Measurements from ENCODE around the gene THOC7. TPM values are rescaled to one million over a fixed set of nuclear protein-coding genes. Genes with fewer than 3 reads are reported as not detected.

The THOC7 gene
- total RNA-seq, 1 donor from 2014 or later = 28.7 TPM

DNA sequence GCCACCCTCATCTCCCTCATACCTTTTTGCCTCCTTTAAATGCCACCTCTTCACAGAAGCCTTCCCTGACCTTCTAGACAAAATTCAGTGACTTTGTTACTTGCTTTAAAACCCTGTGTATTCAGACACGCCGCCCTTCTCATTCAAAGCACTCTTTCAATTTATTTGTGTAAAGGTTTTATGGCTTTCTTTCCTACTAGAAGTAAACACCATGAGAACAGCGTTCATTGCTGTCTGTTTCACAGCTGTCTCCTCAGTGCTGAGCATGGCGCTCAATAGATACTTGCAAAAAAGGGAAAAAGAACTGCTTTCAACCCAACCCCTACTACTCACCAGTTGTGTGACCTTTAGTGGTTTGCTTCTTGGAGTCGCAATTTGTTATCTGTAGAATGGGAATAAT lies 17.0 kb upstream of the THOC7 start:
- Histone ChIP-seq H3K27ac (ENCODE audit: low read depth, low read length) (no peak overlapping the region), H3K36me3 (ENCODE audit: control insufficient read depth in 3 of 3, insufficient read depth in 3 of 3, low read length in 3 of 3) (no peaks in the 10 kb centered on the region), H3K27me3 (ENCODE audit: control insufficient read depth in 3 of 3, insufficient read depth in 3 of 3, low read length in 3 of 3) (no peaks in the 10 kb centered on the region), H3K9ac (ENCODE audit: low read depth in 1 of 3, low read length in 3 of 3) (no peak overlapping the region), H3K4me3 (ENCODE audit: low read length in 3 of 3) (no peak overlapping the region), H3K4me1 (ENCODE audit: control insufficient read depth in 3 of 3, insufficient read depth in 3 of 3, low read length in 3 of 3) (peaks cover 0 to 7% (median 0%) of the 10 kb centered on the region in 3 donors), H3K9me3 (ENCODE audit: control insufficient read depth in 3 of 3, low read length in 3 of 3) (no peaks in the 10 kb centered on the region)

DNA sequence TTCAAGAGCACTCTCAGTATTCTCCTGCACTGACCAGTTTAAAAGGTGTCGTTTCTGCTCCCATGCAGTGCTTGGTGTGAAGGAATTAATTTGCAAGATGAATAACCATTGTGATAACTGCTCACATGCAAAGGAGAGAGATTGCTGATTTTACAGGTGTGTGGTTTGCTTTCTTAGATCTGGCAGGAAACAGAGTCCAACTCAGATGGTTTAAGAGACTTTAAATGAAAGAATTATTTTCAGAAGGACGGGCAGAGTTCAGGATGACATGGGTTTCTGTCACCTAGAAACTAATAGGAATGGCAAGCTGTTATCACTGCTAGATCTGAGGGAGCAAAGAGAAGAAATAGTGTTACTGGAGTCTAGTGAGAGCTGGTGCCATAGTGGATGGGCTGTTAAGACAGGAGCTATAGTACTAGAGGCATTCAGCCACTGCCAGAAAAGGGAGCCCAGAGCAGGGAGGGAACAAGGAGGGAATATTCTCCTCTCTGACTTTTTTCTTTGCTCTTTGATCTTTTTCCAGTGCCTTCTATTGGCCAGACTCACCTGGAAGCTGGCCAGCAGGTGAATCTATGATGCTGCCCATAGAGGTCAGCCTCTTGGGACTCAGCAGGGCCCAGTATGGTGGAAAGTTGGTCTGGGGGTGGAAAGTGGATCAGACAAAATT lies 14.9 kb upstream of the THOC7 start:
- H3K9ac ChIP-seq (ENCODE audit: low read depth in 1 of 3, low read length in 3 of 3) = no peak overlapping the region
- H3K4me1 ChIP-seq (ENCODE audit: control insufficient read depth in 3 of 3, insufficient read depth in 3 of 3, low read length in 3 of 3) = peaks cover 0 to 7% (median 3%) of the 10 kb centered on the region in 3 donors
- no peak overlapping the region for H3K27ac ChIP-seq (ENCODE audit: low read depth, low read length)
- no peak overlapping the region for H3K4me3 ChIP-seq (ENCODE audit: low read length in 3 of 3)
- H3K36me3 ChIP-seq (ENCODE audit: control insufficient read depth in 3 of 3, insufficient read depth in 3 of 3, low read length in 3 of 3) = no peaks in the 10 kb centered on the region
- H3K9me3 ChIP-seq (ENCODE audit: control insufficient read depth in 3 of 3, low read length in 3 of 3) = no peaks in the 10 kb centered on the region
- no peaks in the 10 kb centered on the region for H3K27me3 ChIP-seq (ENCODE audit: control insufficient read depth in 3 of 3, insufficient read depth in 3 of 3, low read length in 3 of 3)

DNA sequence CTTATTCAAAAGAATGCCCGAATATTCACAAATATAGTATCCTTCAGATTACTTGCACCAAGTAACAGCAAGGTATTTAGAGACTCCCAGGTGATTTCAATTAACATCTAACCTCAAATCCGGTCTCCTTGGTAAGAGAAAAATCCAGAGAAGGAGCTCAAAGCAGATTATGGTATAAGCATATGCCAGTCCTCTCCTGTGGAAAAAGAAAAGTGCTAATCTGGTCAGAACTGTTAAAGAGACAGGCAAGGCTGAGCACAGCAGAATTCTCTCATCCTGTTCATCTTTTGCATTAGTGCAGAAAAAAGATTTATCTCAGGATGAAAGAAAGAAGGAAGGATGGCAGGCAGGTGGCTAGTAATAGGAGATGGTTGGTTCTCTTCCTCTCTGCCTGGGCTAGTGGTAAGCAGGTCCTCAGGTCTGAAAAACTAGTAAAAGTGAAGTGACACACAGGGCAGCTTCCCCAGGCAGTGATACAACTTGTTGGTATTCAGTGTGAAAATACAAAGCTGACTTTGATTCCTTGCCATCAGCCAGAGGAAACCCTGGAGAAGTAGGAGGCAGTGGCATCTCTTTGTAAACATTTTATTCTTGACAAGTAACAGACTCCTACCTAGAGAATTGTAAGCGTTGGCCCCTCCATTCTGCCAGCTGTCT lies 14.3 kb upstream of the THOC7 start:
- H3K27ac ChIP-seq (ENCODE audit: low read depth, low read length) = no peak overlapping the region
- H3K9ac ChIP-seq (ENCODE audit: low read depth in 1 of 3, low read length in 3 of 3) = no peak overlapping the region
- H3K4me1 ChIP-seq (ENCODE audit: control insufficient read depth in 3 of 3, insufficient read depth in 3 of 3, low read length in 3 of 3) = peaks cover 0 to 7% (median 3%) of the 10 kb centered on the region in 3 donors
- no peaks in the 10 kb centered on the region for H3K27me3 ChIP-seq (ENCODE audit: control insufficient read depth in 3 of 3, insufficient read depth in 3 of 3, low read length in 3 of 3)
- no peaks in the 10 kb centered on the region for H3K36me3 ChIP-seq (ENCODE audit: control insufficient read depth in 3 of 3, insufficient read depth in 3 of 3, low read length in 3 of 3)
- no peak overlapping the region for H3K4me3 ChIP-seq (ENCODE audit: low read length in 3 of 3)
- H3K9me3 ChIP-seq (ENCODE audit: control insufficient read depth in 3 of 3, low read length in 3 of 3) = no peaks in the 10 kb centered on the region

DNA sequence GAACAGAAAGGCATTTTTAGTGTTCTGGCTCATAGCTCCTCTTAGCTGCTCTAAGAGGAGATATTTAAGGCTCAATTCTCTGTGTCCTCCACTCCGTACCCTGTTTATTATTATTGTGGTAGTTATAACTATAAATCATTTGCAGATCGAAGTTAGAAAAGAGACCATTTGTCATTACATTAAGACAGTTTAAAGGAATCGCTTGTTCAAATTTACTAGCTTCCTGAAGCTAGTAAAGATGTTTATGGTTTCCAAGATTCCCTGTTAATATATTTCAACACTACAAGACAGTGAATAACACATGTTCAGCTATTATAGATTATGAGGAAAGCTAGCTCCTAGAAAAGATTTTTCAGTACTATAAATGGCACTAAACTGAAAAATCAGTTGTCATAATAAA lies 12.7 kb upstream of the THOC7 start:
- Histone ChIP-seq H3K36me3 (ENCODE audit: control insufficient read depth in 3 of 3, insufficient read depth in 3 of 3, low read length in 3 of 3) (no peaks in the 10 kb centered on the region), H3K27ac (ENCODE audit: low read depth, low read length) (no peak overlapping the region), H3K9me3 (ENCODE audit: control insufficient read depth in 3 of 3, low read length in 3 of 3) (no peaks in the 10 kb centered on the region), H3K27me3 (ENCODE audit: control insufficient read depth in 3 of 3, insufficient read depth in 3 of 3, low read length in 3 of 3) (no peaks in the 10 kb centered on the region), H3K4me3 (ENCODE audit: low read length in 3 of 3) (no peak overlapping the region), H3K9ac (ENCODE audit: low read depth in 1 of 3, low read length in 3 of 3) (no peak overlapping the region), H3K4me1 (ENCODE audit: control insufficient read depth in 3 of 3, insufficient read depth in 3 of 3, low read length in 3 of 3) (peaks cover 0 to 7% (median 3%) of the 10 kb centered on the region in 3 donors)

DNA sequence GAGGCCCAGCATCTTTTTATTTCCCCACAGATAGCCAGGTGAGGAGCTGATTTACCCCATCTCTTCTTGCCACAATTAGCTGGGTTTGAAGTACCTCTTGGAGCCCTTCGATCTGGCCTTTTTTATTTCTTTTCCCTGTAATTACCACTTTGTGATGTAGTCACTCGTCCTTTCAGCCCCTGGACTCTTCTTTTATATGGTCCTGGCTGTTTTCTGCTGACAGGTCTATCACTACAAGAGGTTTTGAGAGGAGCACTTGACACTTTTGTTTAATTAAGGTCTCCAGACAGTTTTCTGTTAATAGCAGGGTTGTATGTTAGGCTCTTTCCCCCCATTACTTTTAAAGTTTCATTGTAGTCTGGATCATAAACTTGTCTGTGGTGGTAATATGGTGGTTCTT lies 11.9 kb upstream of the THOC7 start:
- Histone ChIP-seq H3K9ac (ENCODE audit: low read depth in 1 of 3, low read length in 3 of 3) (no peak overlapping the region), H3K36me3 (ENCODE audit: control insufficient read depth in 3 of 3, insufficient read depth in 3 of 3, low read length in 3 of 3) (no peaks in the 10 kb centered on the region), H3K9me3 (ENCODE audit: control insufficient read depth in 3 of 3, low read length in 3 of 3) (no peaks in the 10 kb centered on the region), H3K4me3 (ENCODE audit: low read length in 3 of 3) (no peak overlapping the region), H3K27me3 (ENCODE audit: control insufficient read depth in 3 of 3, insufficient read depth in 3 of 3, low read length in 3 of 3) (no peaks in the 10 kb centered on the region), H3K27ac (ENCODE audit: low read depth, low read length) (no peak overlapping the region), H3K4me1 (ENCODE audit: control insufficient read depth in 3 of 3, insufficient read depth in 3 of 3, low read length in 3 of 3) (peaks cover 4 to 9% (median 8%) of the 10 kb centered on the region in 3 donors)

DNA sequence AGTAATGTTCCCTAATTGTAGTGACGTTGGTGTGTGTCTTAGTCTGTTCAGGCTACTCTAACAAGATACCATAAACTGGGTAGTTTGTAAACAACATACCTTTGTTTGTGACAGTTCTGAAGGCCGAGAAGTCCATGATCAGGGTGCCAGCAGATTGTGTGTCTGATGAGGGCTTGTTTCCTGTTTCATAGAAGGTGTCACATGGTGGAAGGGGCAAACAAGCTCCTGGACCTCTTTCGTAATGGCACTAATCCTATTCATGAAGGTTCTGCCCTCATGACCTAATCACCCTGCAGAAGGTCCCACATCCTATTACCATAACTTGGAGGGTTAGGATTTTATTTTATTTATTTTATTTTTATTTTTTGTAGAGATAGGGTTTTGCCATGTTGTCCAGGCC lies 11.2 kb upstream of the THOC7 start:
- H3K27ac ChIP-seq (ENCODE audit: low read depth, low read length) = no peak overlapping the region
- H3K36me3 ChIP-seq (ENCODE audit: control insufficient read depth in 3 of 3, insufficient read depth in 3 of 3, low read length in 3 of 3) = no peaks in the 10 kb centered on the region
- H3K9ac ChIP-seq (ENCODE audit: low read depth in 1 of 3, low read length in 3 of 3) = no peak overlapping the region
- H3K27me3 ChIP-seq (ENCODE audit: control insufficient read depth in 3 of 3, insufficient read depth in 3 of 3, low read length in 3 of 3) = no peaks in the 10 kb centered on the region
- no peak overlapping the region for H3K4me3 ChIP-seq (ENCODE audit: low read length in 3 of 3)
- peaks cover 4 to 13% (median 10%) of the 10 kb centered on the region in 3 donors for H3K4me1 ChIP-seq (ENCODE audit: control insufficient read depth in 3 of 3, insufficient read depth in 3 of 3, low read length in 3 of 3)
- H3K9me3 ChIP-seq (ENCODE audit: control insufficient read depth in 3 of 3, low read length in 3 of 3) = no peaks in the 10 kb centered on the region

DNA sequence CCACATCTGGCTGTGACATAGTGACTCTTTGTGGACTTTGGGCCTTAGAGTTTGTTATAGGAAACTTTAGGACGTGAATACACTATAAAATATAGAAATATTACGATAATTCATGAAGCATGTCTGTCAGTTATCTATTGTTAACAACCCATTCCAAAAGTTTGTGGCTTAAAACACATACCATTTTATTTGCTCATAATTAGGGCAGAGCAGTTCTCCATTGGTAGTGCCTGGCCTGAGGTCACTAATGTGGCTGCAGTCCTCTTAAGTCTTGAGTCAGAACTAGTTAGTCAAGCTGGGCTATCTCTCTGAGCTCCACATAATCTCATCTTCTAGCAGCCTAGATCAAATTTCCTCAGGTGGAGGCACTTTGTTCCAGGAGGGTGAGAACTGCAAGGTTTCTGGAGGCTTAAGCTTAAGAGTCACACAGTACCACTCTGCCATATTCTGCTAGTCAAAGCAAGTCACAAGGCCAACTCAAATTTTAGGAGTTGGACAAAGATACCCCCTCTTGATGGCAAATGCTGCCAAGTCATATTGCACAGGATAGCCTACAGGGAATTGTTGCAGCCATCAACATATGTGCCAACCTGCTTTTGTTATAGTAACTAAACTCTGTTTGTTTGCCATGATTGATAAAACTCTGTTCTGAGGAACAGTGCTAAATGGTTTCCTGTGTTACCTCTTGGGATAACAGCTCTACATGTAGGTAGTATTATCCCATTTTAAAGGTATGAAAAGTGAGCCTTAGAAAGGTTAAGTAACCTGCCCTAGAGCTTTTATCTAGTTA lies 8.7 kb upstream of the THOC7 start:
- H3K9ac ChIP-seq (ENCODE audit: low read depth in 1 of 3, low read length in 3 of 3) = no peak overlapping the region
- H3K36me3 ChIP-seq (ENCODE audit: control insufficient read depth in 3 of 3, insufficient read depth in 3 of 3, low read length in 3 of 3) = no peaks in the 10 kb centered on the region
- H3K27me3 ChIP-seq (ENCODE audit: control insufficient read depth in 3 of 3, insufficient read depth in 3 of 3, low read length in 3 of 3) = no peaks in the 10 kb centered on the region
- H3K27ac ChIP-seq (ENCODE audit: low read depth, low read length) = no peak overlapping the region
- H3K4me1 ChIP-seq (ENCODE audit: control insufficient read depth in 3 of 3, insufficient read depth in 3 of 3, low read length in 3 of 3) = peaks cover 4 to 13% (median 8%) of the 10 kb centered on the region in 3 donors
- H3K9me3 ChIP-seq (ENCODE audit: control insufficient read depth in 3 of 3, low read length in 3 of 3) = no peaks in the 10 kb centered on the region
- H3K4me3 ChIP-seq (ENCODE audit: low read length in 3 of 3) = no peak overlapping the region

DNA sequence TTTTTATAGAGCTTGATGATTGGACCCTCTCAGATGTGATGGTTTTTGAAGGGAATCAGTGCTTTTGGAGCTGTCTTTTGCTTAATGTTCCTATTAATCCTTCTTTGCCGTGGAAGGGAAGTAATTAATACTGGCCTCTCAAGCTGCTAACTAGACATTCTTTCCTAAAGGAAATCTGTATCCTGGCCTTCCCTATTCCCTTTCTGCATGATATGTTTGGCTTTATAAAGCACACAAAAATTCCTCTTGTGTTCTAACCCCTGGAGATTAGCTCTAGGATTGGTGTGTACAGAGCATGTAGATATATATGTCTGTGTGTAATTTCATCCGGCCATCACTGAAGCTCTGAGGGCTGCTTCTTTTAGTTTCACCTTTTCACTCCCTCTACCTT lies 7.0 kb upstream of the THOC7 start:
- no peaks in the 10 kb centered on the region for H3K9me3 ChIP-seq (ENCODE audit: control insufficient read depth in 3 of 3, low read length in 3 of 3)
- H3K36me3 ChIP-seq (ENCODE audit: control insufficient read depth in 3 of 3, insufficient read depth in 3 of 3, low read length in 3 of 3) = no peaks in the 10 kb centered on the region
- H3K27ac ChIP-seq (ENCODE audit: low read depth, low read length) = no peak overlapping the region
- peaks cover 3 to 13% (median 4%) of the 10 kb centered on the region in 3 donors for H3K4me1 ChIP-seq (ENCODE audit: control insufficient read depth in 3 of 3, insufficient read depth in 3 of 3, low read length in 3 of 3)
- no peaks in the 10 kb centered on the region for H3K27me3 ChIP-seq (ENCODE audit: control insufficient read depth in 3 of 3, insufficient read depth in 3 of 3, low read length in 3 of 3)
- no peak overlapping the region for H3K4me3 ChIP-seq (ENCODE audit: low read length in 3 of 3)
- H3K9ac ChIP-seq (ENCODE audit: low read depth in 1 of 3, low read length in 3 of 3) = no peak overlapping the region

DNA sequence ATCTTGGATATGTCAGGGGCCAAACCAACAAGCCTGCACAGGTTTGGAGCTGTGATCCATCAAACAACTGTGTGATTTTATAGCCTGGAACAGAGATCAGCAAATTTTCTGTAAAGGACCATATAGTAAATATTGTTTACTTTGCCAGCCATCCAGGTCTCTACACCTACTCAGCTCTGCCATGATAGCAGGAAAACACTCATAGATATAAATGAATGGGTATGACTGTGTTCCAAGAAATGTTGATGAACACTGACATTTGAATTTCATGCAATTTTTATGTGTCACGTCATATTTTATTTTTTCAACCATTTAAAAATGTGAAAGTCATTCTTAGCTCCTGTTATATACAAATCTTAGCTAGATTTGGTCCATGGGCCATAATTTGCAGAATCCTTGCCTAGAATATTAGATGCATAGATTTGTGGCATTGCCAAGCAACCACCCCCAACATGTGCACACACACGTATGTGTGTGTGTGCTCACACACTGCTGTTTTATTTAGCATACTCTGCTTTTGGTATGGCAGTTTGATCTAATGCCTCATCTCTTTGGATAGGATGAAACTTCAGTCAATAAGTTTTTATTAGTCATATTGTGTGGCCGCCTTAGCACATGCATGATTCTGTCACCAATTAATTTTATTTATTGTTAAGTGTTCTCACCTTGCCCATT lies 6.5 kb upstream of the THOC7 start:
- Histone ChIP-seq H3K36me3 (ENCODE audit: control insufficient read depth in 3 of 3, insufficient read depth in 3 of 3, low read length in 3 of 3) (no peaks in the 10 kb centered on the region), H3K9me3 (ENCODE audit: control insufficient read depth in 3 of 3, low read length in 3 of 3) (no peaks in the 10 kb centered on the region), H3K4me3 (ENCODE audit: low read length in 3 of 3) (no peak overlapping the region), H3K4me1 (ENCODE audit: control insufficient read depth in 3 of 3, insufficient read depth in 3 of 3, low read length in 3 of 3) (peaks cover 4 to 13% (median 4%) of the 10 kb centered on the region in 3 donors), H3K27ac (ENCODE audit: low read depth, low read length) (no peak overlapping the region), H3K9ac (ENCODE audit: low read depth in 1 of 3, low read length in 3 of 3) (no peak overlapping the region), H3K27me3 (ENCODE audit: control insufficient read depth in 3 of 3, insufficient read depth in 3 of 3, low read length in 3 of 3) (no peaks in the 10 kb centered on the region)

All from skeletal muscle tissue (tissue), 4 donors.